GM18861 (cell line): ENCODE data around the gene PEX14.

ENCODE experiments used
- ATAC-seq: cut with Tn5 transposase; IDR thresholded peaks from one replicate; pipeline ENCODE4 v1.9.1; 2021; ENCODE audit not compliant: unreplicated experiment

The PEX14 gene

DNA sequence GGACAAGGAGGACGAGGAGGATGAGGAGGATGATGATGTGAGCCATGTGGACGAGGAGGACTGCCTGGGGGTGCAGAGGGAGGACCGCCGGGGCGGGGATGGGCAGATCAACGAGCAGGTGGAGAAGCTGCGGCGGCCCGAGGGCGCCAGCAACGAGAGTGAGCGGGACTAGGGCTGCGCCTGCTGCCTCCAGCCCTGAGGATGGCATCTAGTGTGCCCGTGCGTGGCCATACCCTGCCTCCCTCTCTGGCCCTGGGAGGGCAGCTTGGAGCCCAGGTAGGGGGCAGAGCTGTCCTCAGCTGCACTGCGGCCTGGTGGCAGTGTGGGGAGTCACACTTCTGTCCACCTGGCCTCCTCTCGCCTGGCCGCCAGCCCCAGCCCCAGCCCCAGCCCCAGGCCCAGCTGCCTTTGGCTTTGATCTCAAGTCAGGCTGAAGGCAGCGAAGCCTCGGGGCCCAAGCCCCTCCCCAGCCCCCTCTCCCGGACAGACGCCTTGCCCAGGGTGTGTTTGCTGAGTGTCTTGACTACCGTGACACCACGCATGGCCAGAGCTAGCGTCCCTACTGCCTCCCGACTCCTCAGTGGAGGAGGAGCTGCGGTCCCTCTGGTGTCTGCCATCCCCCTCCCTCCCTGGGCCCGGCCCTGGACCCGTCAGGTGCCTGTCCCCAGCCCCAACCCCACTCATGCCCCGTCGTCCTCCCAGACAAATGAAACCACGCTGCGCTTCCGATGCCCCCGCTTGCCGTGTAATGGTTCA is 155.2 kb downstream of the PEX14 start:
- no peak for ATAC-seq

DNA sequence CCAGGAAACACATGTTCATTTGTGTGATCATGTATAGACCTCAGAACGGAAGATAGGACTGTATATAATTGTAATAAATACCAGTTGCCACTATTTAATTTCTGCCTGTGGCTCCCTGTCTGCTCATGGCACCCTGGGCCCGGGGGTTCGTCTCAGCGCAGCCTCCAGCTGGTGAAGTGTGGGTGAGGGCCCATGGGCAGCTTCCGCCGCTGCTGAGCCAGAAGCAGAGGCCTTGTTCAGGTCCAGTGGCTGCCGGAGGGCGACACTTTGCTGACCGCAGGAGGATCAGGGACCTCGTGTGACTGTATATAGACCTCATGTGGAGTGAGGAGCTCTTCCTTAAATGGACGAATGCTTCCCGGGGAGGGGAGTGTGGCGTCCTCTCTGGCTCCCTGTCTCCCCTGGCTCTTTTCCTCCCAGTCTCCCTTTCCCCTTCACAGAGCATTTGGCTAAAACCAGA is 155.9 kb downstream of the PEX14 start:
- ATAC-seq: no peak

- ATAC-seq: no peak
Observed at GRCh38 chr1:10631121-10631810, 156.5 kb downstream of the PEX14 start.

DNA sequence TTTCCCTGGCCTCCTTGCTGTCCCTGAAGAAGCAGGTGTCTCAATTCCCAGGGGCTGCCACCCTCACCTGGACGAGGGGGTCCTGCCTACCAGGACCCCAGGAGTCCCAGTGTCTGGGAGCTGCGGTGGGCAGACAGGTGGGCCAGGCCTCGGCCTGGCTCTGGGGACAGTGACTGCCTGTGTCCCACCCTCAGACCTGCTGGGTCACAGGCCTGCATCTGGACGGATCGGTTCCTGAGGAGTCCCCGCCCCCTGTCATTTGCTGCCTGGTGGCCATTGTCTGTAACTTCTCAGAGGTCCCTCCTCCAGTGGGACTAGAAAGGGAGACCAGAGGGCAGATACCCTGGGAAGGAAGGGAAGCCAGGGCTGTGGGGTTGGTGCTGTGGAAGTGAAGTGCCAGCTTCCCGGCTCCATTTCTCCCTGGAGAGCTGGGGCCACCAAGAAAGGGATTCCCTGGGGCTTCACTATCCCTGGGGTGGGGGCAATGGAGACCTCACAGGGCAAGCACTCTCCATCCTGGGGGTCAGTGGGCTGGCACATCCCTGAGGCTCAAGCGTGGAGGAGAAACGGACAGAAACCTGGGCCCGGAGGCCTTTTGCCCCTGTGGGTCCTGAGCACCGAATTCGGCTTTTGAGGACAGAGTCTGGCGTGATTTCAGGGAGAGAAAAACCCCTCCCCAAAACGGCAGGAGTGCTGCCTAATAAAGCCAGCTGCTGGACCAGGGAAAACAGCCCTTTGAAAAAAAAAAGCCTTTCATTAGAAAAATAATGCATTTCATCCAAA is 157.3 kb downstream of the PEX14 start:
- no peak for ATAC-seq

GRCh38 chr1:10632691-10633090 is 157.9 kb downstream of the PEX14 start:
- no peak for ATAC-seq

GRCh38 chr1:10633416-10633815 is 158.7 kb downstream of the PEX14 start:
- no peak for ATAC-seq

DNA sequence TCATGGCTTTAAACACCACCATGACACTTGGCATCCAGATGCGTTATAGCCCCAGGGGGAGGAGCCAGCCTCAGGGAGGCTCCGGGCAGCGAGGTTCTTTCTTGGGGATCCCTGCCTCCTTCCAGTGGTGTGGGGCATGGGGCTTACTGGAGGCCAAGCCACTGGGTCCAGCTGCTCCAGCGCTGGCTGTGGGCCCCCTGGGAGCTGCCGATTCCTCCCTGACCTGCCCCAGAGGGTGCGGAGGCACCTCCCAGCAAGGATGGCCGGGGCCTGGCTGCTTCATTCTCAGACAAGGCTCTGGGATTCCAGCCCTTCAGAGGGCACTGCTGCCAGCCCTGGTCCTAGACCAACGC is 159.3 kb downstream of the PEX14 start:
- no peak for ATAC-seq

- no peak for ATAC-seq
Observed at GRCh38 chr1:10634428-10635084, 159.8 kb downstream of the PEX14 start.

DNA sequence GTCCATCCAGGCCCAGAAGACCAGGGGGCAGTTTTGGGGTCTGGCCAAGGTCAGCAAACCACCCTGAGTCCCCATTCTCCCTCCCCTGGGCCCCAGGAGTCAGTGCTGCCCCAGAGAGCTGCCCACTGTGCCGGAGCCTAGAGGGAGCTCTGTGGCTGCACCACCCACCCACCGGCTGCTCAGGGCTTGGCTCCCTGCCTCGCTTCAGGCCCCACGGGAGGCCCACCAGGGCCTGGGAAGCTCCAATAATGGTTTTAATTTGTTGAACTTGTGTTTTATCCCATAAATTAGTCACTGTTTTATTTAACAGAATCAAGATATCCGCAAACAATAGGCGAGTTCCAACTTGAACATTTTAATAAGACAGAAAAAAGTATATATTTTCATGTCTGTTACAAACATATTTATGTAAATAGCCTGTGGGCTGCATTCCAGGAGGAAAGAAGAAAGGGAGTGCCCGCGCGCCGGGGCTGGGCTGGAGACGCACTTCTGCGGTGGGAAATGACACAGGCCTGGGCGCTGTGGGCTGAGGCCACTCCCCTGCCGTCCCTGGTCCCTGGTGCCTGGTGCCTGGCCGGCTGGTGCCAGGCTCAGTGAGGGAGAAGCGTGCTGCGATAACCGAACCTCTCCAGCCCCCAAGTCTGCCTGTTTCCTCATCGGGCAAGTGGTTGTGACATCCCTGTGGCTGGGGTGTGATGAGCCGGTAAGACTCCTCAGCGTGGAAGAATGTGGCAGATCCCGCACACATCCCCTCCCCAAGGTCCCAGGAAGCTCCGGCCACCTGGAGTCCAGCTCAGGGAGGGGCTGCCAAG is 160.5 kb downstream of the PEX14 start:
- ATAC-seq: no peak

- ATAC-seq: no peak
Observed at GRCh38 chr1:10635992-10636391, 161.2 kb downstream of the PEX14 start.

DNA sequence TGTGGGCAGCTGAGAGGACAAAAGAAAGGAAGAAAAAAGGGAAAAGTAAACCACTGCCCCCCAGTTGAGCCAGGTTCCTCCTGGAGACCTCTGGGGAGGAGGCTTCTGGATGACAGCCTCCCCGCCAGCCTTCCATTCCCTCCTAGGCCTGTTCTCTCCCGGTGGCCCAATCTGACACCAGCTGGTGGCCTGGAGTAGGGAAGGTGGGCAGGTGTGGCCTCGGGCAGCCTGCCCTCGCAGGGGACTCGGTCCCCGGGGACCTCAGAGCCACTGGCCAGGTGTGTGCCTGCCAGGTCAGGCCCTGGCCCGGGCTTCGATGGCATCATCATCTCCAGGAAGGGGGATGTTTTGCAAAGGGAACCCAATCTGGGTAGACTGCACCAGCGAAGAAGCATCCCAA is 162.7 kb downstream of the PEX14 start:
- ATAC-seq: no peak

GRCh38 chr1:10637834-10638558 is 163.2 kb downstream of the PEX14 start:
- no peak for ATAC-seq

- ATAC-seq: no peak
Observed at GRCh38 chr1:10638559-10639005, 163.8 kb downstream of the PEX14 start.

DNA sequence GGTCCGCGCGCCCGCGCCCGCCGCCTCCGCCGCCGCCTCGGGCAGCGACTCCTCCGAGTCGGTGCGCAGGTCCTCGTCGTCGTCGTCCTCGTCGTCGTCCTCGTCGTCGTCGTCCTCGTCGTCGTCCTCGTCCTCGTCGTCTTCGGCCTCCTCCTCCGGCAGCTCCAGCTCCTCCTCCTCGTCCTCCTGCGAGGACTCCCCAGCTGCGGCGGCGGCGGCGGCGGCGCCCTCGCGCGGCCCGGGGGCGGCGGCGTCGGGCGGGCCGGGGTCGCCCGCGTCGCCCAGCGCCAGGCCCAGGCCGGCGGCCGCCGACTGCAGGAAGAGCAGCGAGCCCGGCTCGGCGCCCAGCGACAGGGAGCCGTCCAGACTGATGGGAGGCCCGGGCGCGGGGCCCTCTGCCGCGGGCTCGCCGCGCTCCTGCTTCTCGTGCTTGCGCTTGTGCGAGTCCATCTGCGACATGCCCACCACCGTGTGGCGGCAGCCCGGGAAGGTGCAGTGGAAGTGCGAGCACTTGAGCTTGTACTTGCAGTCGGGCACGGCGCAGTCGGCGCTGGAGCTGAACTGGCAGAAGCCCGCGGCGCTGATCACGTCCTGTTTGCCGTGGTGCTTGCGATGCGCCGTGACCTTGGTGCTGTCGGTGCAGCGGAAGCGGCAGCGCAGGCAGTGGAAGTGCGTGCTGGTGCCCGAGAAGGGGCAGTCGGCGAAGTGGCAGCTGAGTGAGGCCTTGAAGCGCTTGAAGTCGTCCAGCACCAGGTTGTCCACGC is 164.4 kb downstream of the PEX14 start:
- ATAC-seq: no peak

DNA sequence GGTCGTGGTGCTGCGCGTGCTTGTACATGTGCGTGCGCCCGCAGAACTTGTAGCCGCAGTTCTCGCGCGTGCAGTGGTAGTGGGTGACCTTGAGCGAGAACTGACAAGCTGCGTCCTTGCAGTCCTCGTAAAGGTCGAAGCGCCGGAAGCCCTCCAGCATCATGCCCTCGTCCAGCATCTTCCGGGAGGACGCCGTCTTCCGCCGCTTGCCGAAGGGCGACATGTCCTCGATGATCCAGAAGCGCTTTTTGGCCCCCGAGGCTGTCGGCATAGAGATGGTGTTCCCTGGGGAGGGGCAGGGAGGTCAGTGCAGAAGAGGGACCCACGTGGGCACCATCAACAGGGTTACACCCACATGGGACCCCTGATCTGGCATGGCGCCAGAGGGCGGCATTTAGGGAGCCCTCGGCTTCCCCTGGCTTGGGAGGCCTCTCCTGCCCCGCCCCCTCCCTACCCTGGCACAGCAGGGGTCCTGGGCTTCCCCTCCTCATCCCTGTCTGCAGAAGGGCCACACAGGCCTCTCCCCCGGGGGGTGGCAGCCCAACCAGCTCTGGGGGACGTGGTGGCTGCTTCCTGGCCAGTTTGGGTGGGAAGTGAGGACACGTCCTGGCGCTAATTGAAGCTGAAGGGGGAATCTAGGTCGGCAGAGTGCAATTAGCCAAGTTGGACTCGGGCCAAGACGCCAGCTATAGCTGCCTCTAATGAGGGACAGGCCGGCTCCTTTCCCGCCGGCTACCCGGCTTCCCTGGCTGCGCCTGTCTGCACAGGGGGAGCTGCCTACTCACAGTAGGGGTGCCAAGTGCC is 165.2 kb downstream of the PEX14 start:
- ATAC-seq: no peak

DNA sequence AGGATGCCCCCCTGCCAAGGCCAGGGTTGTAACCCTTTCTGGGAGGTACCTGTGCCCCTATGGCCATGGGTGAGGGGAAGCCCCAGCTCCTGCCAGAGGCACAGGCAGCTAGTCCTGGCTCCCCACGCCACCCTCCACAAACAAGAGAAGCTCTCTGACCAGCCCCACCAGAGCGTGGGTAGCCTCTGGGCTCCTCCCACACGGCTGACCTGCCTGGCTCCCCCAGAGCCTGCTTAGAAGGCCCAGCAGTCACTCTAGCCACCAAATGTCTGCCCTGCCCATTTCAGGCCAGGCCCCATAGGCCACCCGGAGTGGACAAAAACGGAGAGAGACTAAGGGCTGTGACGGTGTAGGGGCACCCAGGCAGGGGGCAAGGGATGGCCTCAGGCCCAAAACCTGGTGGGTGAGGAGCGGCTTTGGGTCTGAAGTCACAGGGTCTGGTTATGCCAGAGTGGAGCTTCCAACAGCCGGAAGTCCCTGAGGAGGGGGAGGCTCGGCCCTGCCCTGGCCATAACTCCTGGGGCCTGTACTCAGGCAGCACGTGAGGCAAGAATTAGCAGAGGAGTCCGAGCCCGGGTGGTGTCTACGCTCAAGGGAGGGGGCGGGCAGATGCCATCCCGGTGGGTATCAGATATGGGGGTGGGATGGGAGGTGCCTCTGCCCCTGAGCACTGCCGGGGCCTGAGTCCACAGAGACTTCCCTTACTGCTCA is 166.2 kb downstream of the PEX14 start:
- no peak for ATAC-seq

- ATAC-seq: no peak
Observed at GRCh38 chr1:10641976-10642375, 167.2 kb downstream of the PEX14 start.
